ENCODE results near the gene PDE5A. TPM values are rescaled to one million over a fixed set of nuclear protein-coding genes. Genes with fewer than 3 reads are reported as not detected.

The PDE5A gene
- total RNA-seq, 2 experiments from 2014 or later, result 0.81 to 1.1 TPM

GRCh38 chr4:119543779-119544178 lies 84.8 kb downstream of the PDE5A start:
- H3K36me3 Mint-ChIP-seq (ENCODE audit: low read depth), result no peaks in the 10 kb centered on the region
- ChIA-PET CTCF (no interaction called here), POLR2A (no interaction called here)
- no peak for DNase-seq
- H3K9me3 Mint-ChIP-seq, result no peaks in the 10 kb centered on the region
- no peak overlapping the region for H3K4me3 Mint-ChIP-seq
- H3K4me1 Mint-ChIP-seq, result no peaks in the 10 kb centered on the region
- no peak overlapping the region for H3K27ac Mint-ChIP-seq
- no peaks in the 10 kb centered on the region for H3K27me3 Mint-ChIP-seq

- ChIA-PET CTCF (no interaction called here), POLR2A (no interaction called here)
- no peaks in the 10 kb centered on the region for H3K36me3 Mint-ChIP-seq (ENCODE audit: low read depth)
- H3K27me3 Mint-ChIP-seq, result no peaks in the 10 kb centered on the region
- no peak overlapping the region for H3K4me3 Mint-ChIP-seq
- H3K27ac Mint-ChIP-seq, result no peak overlapping the region
- DNase-seq, result no peak
- H3K9me3 Mint-ChIP-seq, result no peaks in the 10 kb centered on the region
- H3K4me1 Mint-ChIP-seq, result no peaks in the 10 kb centered on the region
These were observed 85.4 kb downstream of the PDE5A start for GRCh38 chr4:119543187-119543586.

- Mint-ChIP-seq H3K36me3 (ENCODE audit: low read depth) (peaks cover 2% of the 10 kb centered on the region), H3K4me1 (peaks cover 2% of the 10 kb centered on the region), H3K4me3 (no peak overlapping the region), H3K27ac (no peak overlapping the region), H3K27me3 (no peaks in the 10 kb centered on the region), H3K9me3 (no peaks in the 10 kb centered on the region)
- CTCF ChIA-PET, result no interaction called here
- POLR2A ChIA-PET, result no interaction called here
- DNase-seq, result no peak
These were observed 88.4 kb downstream of the PDE5A start for GRCh38 chr4:119540249-119540648.

- CTCF ChIA-PET, result no interaction called here
- Mint-ChIP-seq H3K4me1 (peaks cover 2% of the 10 kb centered on the region), H3K36me3 (ENCODE audit: low read depth) (peaks cover 17% of the 10 kb centered on the region)
These were observed 91.0 kb downstream of the PDE5A start for GRCh38 chr4:119537586-119537985.

GRCh38 chr4:119536572-119537528 lies 91.8 kb downstream of the PDE5A start:
- Mint-ChIP-seq H3K27ac (no peak overlapping the region), H3K4me1 (peaks cover 2% of the 10 kb centered on the region), H3K4me3 (no peak overlapping the region), H3K36me3 (ENCODE audit: low read depth) (peaks cover 17% of the 10 kb centered on the region), H3K27me3 (no peaks in the 10 kb centered on the region), H3K9me3 (peaks cover 9% of the 10 kb centered on the region)
- CTCF ChIA-PET, result no interaction called here
- no peak for DNase-seq
- POLR2A ChIA-PET, result interaction anchor here (1.1 kb wide), 1 partner anchor 10 kb away, joined by 3 read pairs; no protein-coding TSS in a partner anchor

More at GRCh38 chr4:119537586-119537985, 91.0 kb downstream of the PDE5A start:
- DNase-seq, result no peak
- peaks cover 9% of the 10 kb centered on the region for H3K9me3 Mint-ChIP-seq
- POLR2A ChIA-PET, result no interaction called here
- no peak overlapping the region for H3K27ac Mint-ChIP-seq
- no peak overlapping the region for H3K4me3 Mint-ChIP-seq
- no peaks in the 10 kb centered on the region for H3K27me3 Mint-ChIP-seq

GRCh38 chr4:119532319-119532718 lies 96.3 kb downstream of the PDE5A start:
- H3K27me3 Mint-ChIP-seq, result no peaks in the 10 kb centered on the region
- no peak for DNase-seq
- no peak overlapping the region for H3K27ac Mint-ChIP-seq
- peaks cover 25% of the 10 kb centered on the region for H3K36me3 Mint-ChIP-seq (ENCODE audit: low read depth)
- H3K4me3 Mint-ChIP-seq, result no peak overlapping the region
- peaks cover 9% of the 10 kb centered on the region for H3K9me3 Mint-ChIP-seq
- peaks cover 2% of the 10 kb centered on the region for H3K4me1 Mint-ChIP-seq
- ChIA-PET CTCF (no interaction called here), POLR2A (no interaction called here)

GRCh38 chr4:119529788-119530187 lies 98.8 kb downstream of the PDE5A start:
- H3K4me3 Mint-ChIP-seq, result no peak overlapping the region
- H3K27ac Mint-ChIP-seq, result no peak overlapping the region
- H3K36me3 Mint-ChIP-seq (ENCODE audit: low read depth), result peaks cover 21% of the 10 kb centered on the region
- ChIA-PET POLR2A (no interaction called here), CTCF (no interaction called here)
- H3K4me1 Mint-ChIP-seq, result no peaks in the 10 kb centered on the region
- peaks cover 9% of the 10 kb centered on the region for H3K9me3 Mint-ChIP-seq
- no peak for DNase-seq
- H3K27me3 Mint-ChIP-seq, result no peaks in the 10 kb centered on the region

GRCh38 chr4:119526786-119527550 lies 101.6 kb downstream of the PDE5A start:
- Mint-ChIP-seq H3K4me3 (no peak overlapping the region), H3K36me3 (ENCODE audit: low read depth) (peaks cover 13% of the 10 kb centered on the region), H3K9me3 (no peaks in the 10 kb centered on the region), H3K27ac (no peak overlapping the region), H3K27me3 (no peaks in the 10 kb centered on the region), H3K4me1 (no peaks in the 10 kb centered on the region)
- POLR2A ChIA-PET, result interaction anchor here (0.9 kb wide), 1 partner anchor 9 kb away, joined by 3 read pairs; no protein-coding TSS in a partner anchor
- CTCF ChIA-PET, result no interaction called here
- DNase-seq, result no peak

GRCh38 chr4:119525771-119526712 lies 102.6 kb downstream of the PDE5A start:
- ChIA-PET CTCF (no interaction called here), POLR2A (no interaction called here)
- Mint-ChIP-seq H3K36me3 (ENCODE audit: low read depth) (peaks cover 18% of the 10 kb centered on the region), H3K27me3 (no peaks in the 10 kb centered on the region), H3K9me3 (no peaks in the 10 kb centered on the region), H3K27ac (no peak overlapping the region), H3K4me3 (no peak overlapping the region), H3K4me1 (no peaks in the 10 kb centered on the region)
- DNase-seq, result no peak

GRCh38 chr4:119525005-119525749 lies 103.4 kb downstream of the PDE5A start:
- H3K9me3 Mint-ChIP-seq, result no peaks in the 10 kb centered on the region
- CTCF ChIA-PET, result no interaction called here
- H3K36me3 Mint-ChIP-seq (ENCODE audit: low read depth), result peaks cover 20% of the 10 kb centered on the region
- no peaks in the 10 kb centered on the region for H3K27me3 Mint-ChIP-seq
- H3K4me3 Mint-ChIP-seq, result no peak overlapping the region
- POLR2A ChIA-PET, result no interaction called here
- H3K27ac Mint-ChIP-seq, result no peak overlapping the region
- no peak for DNase-seq
- no peaks in the 10 kb centered on the region for H3K4me1 Mint-ChIP-seq

- no peak overlapping the region for H3K4me3 Mint-ChIP-seq
- H3K4me1 Mint-ChIP-seq, result no peaks in the 10 kb centered on the region
- ChIA-PET POLR2A (no interaction called here), CTCF (no interaction called here)
- H3K27me3 Mint-ChIP-seq, result no peaks in the 10 kb centered on the region
- peaks cover 18% of the 10 kb centered on the region for H3K36me3 Mint-ChIP-seq (ENCODE audit: low read depth)
- no peak overlapping the region for H3K27ac Mint-ChIP-seq
- no peaks in the 10 kb centered on the region for H3K9me3 Mint-ChIP-seq
- no peak for DNase-seq
These were observed 105.2 kb downstream of the PDE5A start for GRCh38 chr4:119523399-119523798.

GRCh38 chr4:119521268-119521667 lies 107.3 kb downstream of the PDE5A start:
- no peaks in the 10 kb centered on the region for H3K27me3 Mint-ChIP-seq
- no peak overlapping the region for H3K4me3 Mint-ChIP-seq
- no peaks in the 10 kb centered on the region for H3K4me1 Mint-ChIP-seq
- ChIA-PET CTCF (no interaction called here), POLR2A (no interaction called here)
- no peak overlapping the region for H3K27ac Mint-ChIP-seq
- H3K9me3 Mint-ChIP-seq, result no peaks in the 10 kb centered on the region
- peaks cover 28% of the 10 kb centered on the region for H3K36me3 Mint-ChIP-seq (ENCODE audit: low read depth)
- DNase-seq, result no peak
